C4-2B (cell line): ENCODE results near the gene MRPL34.

ENCODE experiments used
- CTCF ChIP-seq: fragments of 450-650 bp; conservative IDR thresholded peaks from 2 replicates; pipeline ENCODE4 v1.5.1; 2017; ENCODE audit warnings: mild to moderate bottlenecking
- ZFX ChIP-seq: fragments of 450-650 bp; IDR thresholded peaks from 2 replicates; pipeline ENCODE4 v1.6.1; 2017

- TF ChIP-seq CTCF (no peak), ZFX (no peak)
Observed at GRCh38 chr19:17351815-17352435, 46.3 kb downstream of the MRPL34 start.
